ENCODE results near the gene CCNB2.
"Not testable (repeated sequence)": the region's sequence is repeated elsewhere in the genome, so short reads cannot be mapped to it uniquely, and the experiment has no call there.

Gene CCNB2

GRCh38 chr15:59104912-59105732 is at the start of gene CCNB2:
Gene CCNB2 (plus strand): TSS chr15:59105146. CDS start chr15:59105269, 123 bp downstream.
- DNase-seq (ENCODE audit: low spot score) = peak; percentile 69

- DNase-seq (ENCODE audit: low spot score) = no peak
Observed at GRCh38 chr15:59059076-59059597, 45.8 kb upstream of the CCNB2 start.

- DNase-seq (ENCODE audit: low spot score) = no peak
Observed at GRCh38 chr15:59060348-59060747, 44.6 kb upstream of the CCNB2 start.

- DNase-seq (ENCODE audit: low spot score) = no peak
Observed at GRCh38 chr15:59063042-59063441, 41.9 kb upstream of the CCNB2 start.

GRCh38 chr15:59069430-59069829 is 35.5 kb upstream of the CCNB2 start:
- no peak for DNase-seq (ENCODE audit: low spot score)

GRCh38 chr15:59074607-59075006 is 30.3 kb upstream of the CCNB2 start:
- no peak for DNase-seq (ENCODE audit: low spot score)

DNA sequence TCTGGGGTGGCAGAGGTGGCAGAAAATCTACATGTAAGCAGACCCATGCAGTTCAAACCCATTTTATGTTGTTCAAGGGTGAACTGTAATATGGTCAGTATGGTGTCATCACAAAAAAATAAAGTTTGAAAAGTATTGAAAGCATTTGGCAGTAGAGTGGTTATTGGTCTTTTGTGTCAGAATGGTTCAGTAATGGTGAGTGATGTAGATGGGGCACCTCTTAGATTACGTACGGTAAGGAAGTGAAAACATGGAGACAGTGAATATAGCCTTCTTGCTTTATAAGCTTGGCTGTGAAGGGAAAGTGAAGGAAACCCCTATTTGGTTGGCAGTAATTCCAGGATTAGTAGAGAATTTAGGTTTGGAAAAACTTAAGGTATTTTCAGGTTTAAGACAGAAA is 17.2 kb upstream of the CCNB2 start:
- DNase-seq (ENCODE audit: low spot score) = no peak

- no peak for DNase-seq (ENCODE audit: low spot score)
Observed at GRCh38 chr15:59094077-59094476, 10.9 kb upstream of the CCNB2 start.

- DNase-seq (ENCODE audit: low spot score) = no peak
Observed at GRCh38 chr15:59096429-59096828, 8.5 kb upstream of the CCNB2 start.

- no peak for DNase-seq (ENCODE audit: low spot score)
Observed at GRCh38 chr15:59099162-59099685, 5.7 kb upstream of the CCNB2 start.

GRCh38 chr15:59104602-59104911 is 389 bp upstream of the CCNB2 start:
- peak; percentile 13 for DNase-seq (ENCODE audit: low spot score)

GRCh38 chr15:59105854-59106253 is 908 bp downstream of the CCNB2 start:
- DNase-seq (ENCODE audit: low spot score) = peak; percentile 11

DNA sequence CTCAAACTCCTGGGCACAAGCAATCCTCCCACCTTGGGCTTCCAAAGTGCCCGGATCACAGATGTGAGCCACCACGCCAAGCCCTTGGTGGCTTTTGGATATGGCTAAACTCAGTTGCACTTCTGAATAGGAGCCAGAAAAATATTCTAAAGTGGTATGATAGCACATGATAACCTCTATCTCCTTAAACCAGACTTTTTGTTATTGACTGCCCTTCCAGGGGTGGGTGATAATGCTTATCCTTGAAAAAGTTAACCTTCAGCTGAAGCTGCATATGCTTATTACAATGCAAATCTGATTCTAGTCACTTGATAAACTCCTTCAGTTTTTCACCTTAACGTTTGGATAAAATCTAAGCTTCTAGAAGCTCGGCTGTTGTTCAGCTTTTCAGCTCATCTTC is 6.3 kb downstream of the CCNB2 start:
- no peak for DNase-seq (ENCODE audit: low spot score)

- DNase-seq (ENCODE audit: low spot score) = no peak
Observed at GRCh38 chr15:59115047-59115446, 10.1 kb downstream of the CCNB2 start.

- no peak for DNase-seq (ENCODE audit: low spot score)
Observed at GRCh38 chr15:59116141-59116540, 11.2 kb downstream of the CCNB2 start.

GRCh38 chr15:59116771-59117170 is 11.8 kb downstream of the CCNB2 start:
- DNase-seq (ENCODE audit: low spot score) = no peak

DNA sequence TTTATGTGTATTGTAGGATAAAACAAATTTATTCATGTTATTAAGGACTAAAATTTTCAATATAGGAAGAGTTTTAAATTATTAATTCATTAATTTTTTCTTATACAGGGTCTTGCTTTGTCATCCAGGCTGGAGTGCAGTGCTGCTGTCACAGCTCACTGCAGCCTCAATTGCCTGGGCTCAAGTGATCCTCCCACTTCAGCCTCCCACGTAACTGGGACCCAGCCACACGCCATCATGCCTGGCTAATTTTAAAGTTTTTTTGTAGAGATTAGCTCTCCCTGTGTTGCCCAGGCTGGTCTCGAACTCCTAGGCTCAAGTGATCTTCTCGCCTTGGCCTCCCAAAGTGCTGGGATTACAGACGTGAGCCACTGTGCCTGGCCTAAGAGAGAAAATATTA is 14.7 kb downstream of the CCNB2 start:
- DNase-seq (ENCODE audit: low spot score) = no peak

GRCh38 chr15:59120937-59121336 is 16.0 kb downstream of the CCNB2 start:
- DNase-seq (ENCODE audit: low spot score) = no peak

DNA sequence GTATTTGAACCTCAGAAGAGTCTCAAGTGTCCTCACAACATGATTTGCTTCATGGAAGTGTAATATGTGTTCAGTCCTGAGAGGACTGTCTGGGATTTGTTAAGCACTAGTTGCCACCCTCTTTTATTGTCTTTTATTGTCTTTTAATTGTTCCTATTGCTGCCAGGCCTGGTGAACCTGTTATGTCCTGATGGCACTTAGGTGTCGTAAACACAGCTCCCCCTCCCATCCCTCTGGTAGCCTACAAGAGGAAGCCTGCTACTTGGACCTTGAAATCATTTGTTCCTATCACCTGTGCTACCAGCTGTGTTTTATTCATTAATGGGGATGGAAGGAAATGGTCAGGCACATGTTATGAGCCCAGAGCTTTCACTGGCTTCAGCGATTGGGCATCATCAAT is 19.3 kb downstream of the CCNB2 start:
- DNase-seq (ENCODE audit: low spot score) = no peak

GRCh38 chr15:59125683-59126082 is 20.7 kb downstream of the CCNB2 start:
- DNase-seq (ENCODE audit: low spot score) = not testable (repeated sequence)

DNA sequence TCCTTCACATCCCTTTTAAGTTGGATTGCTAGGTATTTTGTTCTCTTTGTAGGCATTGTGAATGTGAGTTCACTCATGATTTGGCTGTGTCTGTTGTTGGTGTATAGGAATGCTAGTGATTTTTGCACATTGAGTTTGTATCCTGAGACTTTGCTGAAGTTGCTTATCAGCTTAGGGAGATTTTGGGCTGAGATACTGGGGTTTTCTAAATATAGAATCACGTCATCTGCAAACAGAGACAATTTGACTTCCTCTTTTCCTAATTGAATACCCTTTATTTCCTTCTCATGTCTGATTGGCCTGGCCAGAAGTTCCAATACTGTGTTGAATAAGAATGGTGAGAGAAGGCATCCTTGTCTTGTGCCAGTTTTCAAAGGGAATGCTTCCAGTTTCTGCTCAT is 22.3 kb downstream of the CCNB2 start:
- not testable (repeated sequence) for DNase-seq (ENCODE audit: low spot score)

- DNase-seq (ENCODE audit: low spot score) = no peak
Observed at GRCh38 chr15:59131456-59131855, 26.5 kb downstream of the CCNB2 start.

DNA sequence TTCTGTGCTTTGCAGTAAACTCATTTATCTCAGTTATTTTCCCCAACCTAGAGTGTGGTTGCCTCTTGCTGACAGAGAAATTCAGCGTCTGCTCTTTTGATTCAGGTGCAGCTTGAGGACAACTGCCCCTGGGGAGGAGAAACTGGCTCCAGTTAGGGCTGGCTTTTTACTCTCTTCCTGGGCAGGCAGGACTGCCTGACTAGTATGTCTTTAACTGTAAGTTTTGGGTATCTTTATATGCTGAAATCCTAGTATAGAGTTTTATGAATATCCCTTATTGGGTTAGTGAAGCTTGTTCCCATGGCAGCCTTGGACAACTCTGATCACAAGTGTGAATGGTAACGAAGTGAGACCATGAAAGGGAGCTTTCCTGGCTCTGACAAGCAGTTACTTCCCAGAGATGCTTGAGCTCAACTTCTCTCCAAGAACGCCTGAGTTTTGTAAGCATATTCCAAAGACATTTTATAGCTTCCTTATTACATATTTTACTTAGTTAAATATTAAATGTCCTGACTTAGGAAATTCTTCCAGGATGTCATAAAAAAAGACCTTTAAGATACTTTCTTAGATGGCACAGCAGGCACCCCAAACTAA is 27.1 kb downstream of the CCNB2 start:
- no peak for DNase-seq (ENCODE audit: low spot score)
